Activated T-helper 9 cell treated with anti-CD3 and anti-CD28 coated beads, Interleukin-2, amount 50 U/mL, for 16 hours (primary cell): ENCODE results near the gene GRIN3A.
"Not testable (repeated sequence)": the region's sequence is repeated elsewhere in the genome, so short reads cannot be mapped to it uniquely, and the experiment has no call there.

Experiments
- DNase-seq: peaks from one replicate; pipeline ENCODE4 v3.0.0-alpha.2; 2020; ENCODE audit warnings: low read depth

The GRIN3A gene

GRCh38 chr9:101738566-101739183 is at the start of gene GRIN3A:
Gene GRIN3A (minus strand): TSS chr9:101738647. CDS start chr9:101737979, 668 bp downstream.
- no peak for DNase-seq

- DNase-seq = no peak
Observed at GRCh38 chr9:101787891-101788290, 49.4 kb upstream of the GRIN3A start.

GRCh38 chr9:101778332-101778731 is 39.9 kb upstream of the GRIN3A start:
- no peak for DNase-seq

- DNase-seq = no peak
Observed at GRCh38 chr9:101764472-101764871, 26.0 kb upstream of the GRIN3A start.

GRCh38 chr9:101758304-101758930 is 20.0 kb upstream of the GRIN3A start:
- DNase-seq = no peak

- no peak for DNase-seq
Observed at GRCh38 chr9:101753716-101754115, 15.3 kb upstream of the GRIN3A start.

- DNase-seq = no peak
Observed at GRCh38 chr9:101751895-101752294, 13.4 kb upstream of the GRIN3A start.

GRCh38 chr9:101739311-101739710 is 864 bp upstream of the GRIN3A start:
- no peak for DNase-seq

GRCh38 chr9:101737705-101738565 is 512 bp downstream of the GRIN3A start:
- no peak for DNase-seq

- DNase-seq = no peak
Observed at GRCh38 chr9:101737165-101737704, 1.2 kb downstream of the GRIN3A start.

GRCh38 chr9:101736717-101737116 is 1.7 kb downstream of the GRIN3A start:
- DNase-seq = no peak

- no peak for DNase-seq
Observed at GRCh38 chr9:101731429-101731828, 7.0 kb downstream of the GRIN3A start.

GRCh38 chr9:101727612-101728524 is 10.6 kb downstream of the GRIN3A start:
- no peak for DNase-seq

- DNase-seq = not testable (repeated sequence)
Observed at GRCh38 chr9:101724271-101724670, 14.2 kb downstream of the GRIN3A start.

- DNase-seq = no peak
Observed at GRCh38 chr9:101718192-101718591, 20.3 kb downstream of the GRIN3A start.

GRCh38 chr9:101716629-101717028 is 21.8 kb downstream of the GRIN3A start:
- no peak for DNase-seq

GRCh38 chr9:101711330-101711941 is 27.0 kb downstream of the GRIN3A start:
- DNase-seq = no peak

- no peak for DNase-seq
Observed at GRCh38 chr9:101708855-101709254, 29.6 kb downstream of the GRIN3A start.

- no peak for DNase-seq
Observed at GRCh38 chr9:101707721-101708120, 30.7 kb downstream of the GRIN3A start.

- no peak for DNase-seq
Observed at GRCh38 chr9:101706997-101707396, 31.4 kb downstream of the GRIN3A start.

- DNase-seq = no peak
Observed at GRCh38 chr9:101706261-101706798, 32.1 kb downstream of the GRIN3A start.
